HuH-7.5 (cell line): Measurements from ENCODE around the gene ADAMTS12.
"Not testable (repeated sequence)": the region's sequence is repeated elsewhere in the genome, so short reads cannot be mapped to it uniquely, and the experiment has no call there.

Source experiments
- DNase-seq: peaks from one replicate; pipeline ENCODE4 v3.0.0; 2011; ENCODE audit warnings: low spot score

The ADAMTS12 gene

GRCh38 chr5:33891788-33892619 is at the start of gene ADAMTS12:
TSS of gene ADAMTS12 (minus strand) at chr5:33891990. CDS start at chr5:33891856, 134 bp downstream.
- peak; percentile 31 for DNase-seq

DNA sequence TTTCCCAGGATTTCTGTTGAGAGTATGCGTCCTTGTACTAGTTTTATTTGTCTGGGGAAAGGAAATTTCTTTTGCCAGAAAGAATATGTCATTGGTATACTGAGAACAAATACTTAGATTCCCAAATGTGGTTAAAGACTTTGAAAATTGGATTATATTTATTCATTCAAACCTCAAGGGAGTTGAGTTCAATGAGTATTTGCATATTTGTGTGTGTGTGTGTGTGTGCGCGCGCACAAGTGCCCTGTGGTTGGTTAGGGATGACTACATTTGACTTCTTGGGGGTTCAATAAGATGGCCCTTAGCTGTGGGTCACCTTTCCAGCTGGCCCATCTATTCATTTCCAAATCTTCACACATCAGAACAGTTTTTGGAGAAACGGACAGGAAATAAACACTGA is 49.3 kb upstream of the ADAMTS12 start:
- DNase-seq, result no peak

DNA sequence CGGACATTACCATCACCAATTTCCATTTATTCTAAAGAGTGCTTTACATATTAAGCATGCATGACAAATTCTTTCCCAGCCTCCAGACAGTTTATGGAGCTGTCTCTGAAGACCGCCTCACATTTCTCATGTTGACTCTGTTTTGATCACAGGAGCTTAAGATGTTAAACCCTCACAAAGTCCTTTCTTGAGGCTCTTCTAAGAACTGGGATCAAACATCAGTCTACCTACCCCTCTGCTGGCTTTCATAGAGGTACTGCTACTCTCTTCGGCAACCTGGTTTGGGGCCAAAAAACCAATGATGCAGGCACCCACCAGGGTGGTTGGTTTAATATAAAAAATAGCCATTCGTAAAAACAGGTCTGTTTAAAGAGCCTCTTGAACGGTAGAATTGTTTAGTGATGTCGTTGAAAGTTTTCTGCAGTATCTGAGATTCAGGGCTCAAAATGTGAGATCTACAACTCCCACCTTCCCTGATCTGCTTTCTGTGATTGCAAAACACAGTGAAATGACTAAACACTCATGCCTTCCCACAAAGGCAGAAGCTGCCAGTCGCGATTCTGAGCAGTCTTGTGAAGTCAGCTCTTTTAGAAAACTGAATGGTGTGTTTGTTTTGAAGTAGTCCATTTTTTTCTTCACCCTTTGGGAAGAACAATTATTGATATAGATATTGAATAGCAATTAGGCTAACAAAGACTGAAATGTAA is 47.9 kb upstream of the ADAMTS12 start:
- peak; percentile 50 for DNase-seq

DNA sequence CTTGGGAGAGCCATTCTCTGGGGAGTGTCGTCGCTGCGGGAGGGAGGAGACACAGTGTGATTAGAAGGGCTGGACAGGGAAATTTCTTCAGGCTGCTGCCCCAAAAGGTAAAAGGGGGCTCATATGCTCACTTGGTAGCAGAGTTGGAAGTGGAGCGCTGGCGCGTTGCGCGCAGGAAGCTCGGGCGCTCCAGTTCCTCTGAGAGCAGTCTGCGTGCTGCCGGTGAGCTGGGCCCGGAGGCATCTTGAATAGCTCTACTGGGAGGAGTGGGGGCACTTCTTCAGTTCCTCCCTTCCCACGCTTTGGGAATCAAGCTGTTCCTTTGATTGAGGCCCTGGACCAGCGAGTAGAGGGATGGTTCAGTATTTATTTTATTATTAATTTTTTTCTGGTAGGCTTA is 47.1 kb upstream of the ADAMTS12 start:
- DNase-seq, result no peak

DNA sequence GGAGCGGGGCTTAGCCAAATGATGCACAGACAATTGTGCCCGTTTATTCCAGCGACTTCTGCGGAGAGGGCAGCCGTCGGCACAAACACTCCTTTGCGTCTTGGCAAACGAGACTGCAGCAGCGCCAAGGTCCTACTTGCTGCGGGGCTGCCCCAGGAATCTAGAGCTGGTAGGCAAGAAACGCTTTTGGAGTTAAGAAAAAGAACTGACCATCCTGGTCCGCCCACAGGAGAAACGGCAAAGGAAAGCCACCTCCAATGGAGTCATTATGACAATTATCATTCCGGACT is 46.7 kb upstream of the ADAMTS12 start:
- DNase-seq, result no peak

GRCh38 chr5:33937707-33938506 is 46.1 kb upstream of the ADAMTS12 start:
- DNase-seq, result no peak

DNA sequence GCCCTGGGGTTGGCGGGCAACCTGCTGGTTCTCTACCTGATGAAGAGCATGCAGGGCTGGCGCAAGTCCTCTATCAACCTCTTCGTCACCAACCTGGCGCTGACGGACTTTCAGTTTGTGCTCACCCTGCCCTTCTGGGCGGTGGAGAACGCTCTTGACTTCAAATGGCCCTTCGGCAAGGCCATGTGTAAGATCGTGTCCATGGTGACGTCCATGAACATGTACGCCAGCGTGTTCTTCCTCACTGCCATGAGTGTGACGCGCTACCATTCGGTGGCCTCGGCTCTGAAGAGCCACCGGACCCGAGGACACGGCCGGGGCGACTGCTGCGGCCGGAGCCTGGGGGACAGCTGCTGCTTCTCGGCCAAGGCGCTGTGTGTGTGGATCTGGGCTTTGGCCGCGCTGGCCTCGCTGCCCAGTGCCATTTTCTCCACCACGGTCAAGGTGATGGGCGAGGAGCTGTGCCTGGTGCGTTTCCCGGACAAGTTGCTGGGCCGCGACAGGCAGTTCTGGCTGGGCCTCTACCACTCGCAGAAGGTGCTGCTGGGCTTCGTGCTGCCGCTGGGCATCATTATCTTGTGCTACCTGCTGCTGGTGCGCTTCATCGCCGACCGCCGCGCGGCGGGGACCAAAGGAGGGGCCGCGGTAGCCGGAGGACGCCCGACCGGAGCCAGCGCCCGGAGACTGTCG is 45.4 kb upstream of the ADAMTS12 start:
- no peak for DNase-seq

DNA sequence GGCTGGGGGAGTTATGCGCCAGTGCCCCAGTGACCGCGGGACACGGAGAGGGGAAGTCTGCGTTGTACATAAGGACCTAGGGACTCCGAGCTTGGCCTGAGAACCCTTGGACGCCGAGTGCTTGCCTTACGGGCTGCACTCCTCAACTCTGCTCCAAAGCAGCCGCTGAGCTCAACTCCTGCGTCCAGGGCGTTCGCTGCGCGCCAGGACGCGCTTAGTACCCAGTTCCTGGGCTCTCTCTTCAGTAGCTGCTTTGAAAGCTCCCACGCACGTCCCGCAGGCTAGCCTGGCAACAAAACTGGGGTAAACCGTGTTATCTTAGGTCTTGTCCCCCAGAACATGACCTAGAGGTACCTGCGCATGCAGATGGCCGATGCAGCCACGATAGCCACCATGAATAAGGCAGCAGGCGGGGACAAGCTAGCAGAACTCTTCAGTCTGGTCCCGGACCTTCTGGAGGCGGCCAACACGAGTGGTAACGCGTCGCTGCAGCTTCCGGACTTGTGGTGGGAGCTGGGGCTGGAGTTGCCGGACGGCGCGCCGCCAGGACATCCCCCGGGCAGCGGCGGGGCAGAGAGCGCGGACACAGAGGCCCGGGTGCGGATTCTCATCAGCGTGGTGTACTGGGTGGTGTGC is 44.7 kb upstream of the ADAMTS12 start, which contains the start of gene RXFP3:
TSS of gene RXFP3 (plus strand) at position 6 of the 636 bp plus-strand sequence. CDS start at position 361, 355 bp downstream.
- peak; percentile 76 for DNase-seq

GRCh38 chr5:33936004-33936380 is 44.2 kb upstream of the ADAMTS12 start:
- peak; percentile 88 for DNase-seq

DNA sequence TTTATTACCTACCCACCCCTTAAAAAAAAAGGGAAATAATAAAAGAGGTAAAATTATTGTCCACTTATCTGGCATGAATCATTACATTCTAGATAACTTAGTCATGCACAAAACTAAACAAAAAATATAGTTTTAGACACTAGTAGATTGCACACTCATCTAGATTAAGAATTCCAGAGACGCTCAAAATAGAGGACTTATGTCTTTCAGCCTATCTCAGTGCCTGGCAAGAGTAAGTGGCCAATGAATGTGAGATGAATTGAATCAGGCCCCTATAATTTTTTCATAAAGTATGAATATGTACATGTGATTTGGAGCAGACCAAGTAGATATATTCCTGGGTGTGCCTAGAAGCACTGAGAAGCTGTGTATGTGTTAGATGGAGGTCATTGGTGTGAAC is 42.4 kb upstream of the ADAMTS12 start:
- no peak for DNase-seq

- no peak for DNase-seq
These were observed 42.0 kb upstream of the ADAMTS12 start for GRCh38 chr5:33933723-33934169.

DNA sequence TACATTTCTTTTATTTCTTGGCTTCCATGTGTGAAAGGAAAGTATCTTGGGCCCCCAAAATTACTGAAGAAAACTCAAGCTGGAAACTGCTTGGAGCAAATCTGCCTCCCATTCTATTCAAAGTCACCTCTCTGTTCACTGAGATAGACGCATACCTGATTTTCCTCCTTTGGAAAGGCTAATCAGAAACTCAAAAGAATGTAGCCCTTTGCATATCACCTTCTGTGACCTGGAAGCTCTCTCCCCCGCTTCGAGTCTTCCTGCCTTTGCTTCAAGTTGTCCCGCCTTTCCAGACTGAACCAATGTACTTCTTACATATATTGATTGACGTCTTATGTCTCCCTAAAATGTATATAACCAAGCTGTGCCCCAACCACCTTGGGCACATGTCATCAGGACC is 39.3 kb upstream of the ADAMTS12 start:
- DNase-seq, result no peak

DNA sequence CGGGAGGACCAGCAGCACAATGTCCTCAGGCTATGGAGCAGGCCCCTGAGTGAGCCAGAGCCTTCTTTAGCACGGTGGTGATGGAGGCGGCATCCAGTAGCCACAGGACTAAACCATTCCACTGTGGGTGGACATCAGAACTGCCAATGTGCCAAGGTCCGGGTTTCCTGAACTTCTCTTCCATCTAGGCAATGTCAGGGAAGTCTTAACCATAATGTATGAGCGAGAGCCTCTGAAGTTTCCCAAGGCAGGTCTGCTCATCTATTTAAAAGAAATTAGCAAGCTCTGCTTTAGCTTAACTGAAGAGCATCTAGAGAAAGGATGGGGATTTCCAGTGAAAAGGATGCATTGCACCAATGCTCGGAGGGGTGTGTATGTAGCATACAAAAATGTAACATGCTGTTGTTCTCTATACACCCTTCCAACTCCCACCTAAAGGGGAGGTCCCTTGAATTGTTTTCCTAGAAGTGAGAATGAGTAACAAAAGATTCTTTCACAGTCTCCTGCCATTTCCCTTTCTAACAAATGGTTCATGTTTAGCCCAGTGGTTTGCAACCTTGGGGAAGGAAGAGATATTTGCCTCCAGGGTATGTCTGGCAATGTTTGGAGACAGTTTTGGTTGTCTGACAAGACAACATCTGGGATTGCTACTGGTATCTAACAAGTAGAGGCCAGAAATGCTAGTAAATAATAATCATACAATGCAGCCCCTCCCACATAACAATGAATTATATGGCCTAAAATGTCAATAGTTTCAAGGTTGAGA is 38.3 kb upstream of the ADAMTS12 start:
- no peak for DNase-seq

- no peak for DNase-seq
These were observed 36.5 kb upstream of the ADAMTS12 start for GRCh38 chr5:33928283-33928682.

GRCh38 chr5:33927685-33928084 is 35.9 kb upstream of the ADAMTS12 start:
- no peak for DNase-seq

DNA sequence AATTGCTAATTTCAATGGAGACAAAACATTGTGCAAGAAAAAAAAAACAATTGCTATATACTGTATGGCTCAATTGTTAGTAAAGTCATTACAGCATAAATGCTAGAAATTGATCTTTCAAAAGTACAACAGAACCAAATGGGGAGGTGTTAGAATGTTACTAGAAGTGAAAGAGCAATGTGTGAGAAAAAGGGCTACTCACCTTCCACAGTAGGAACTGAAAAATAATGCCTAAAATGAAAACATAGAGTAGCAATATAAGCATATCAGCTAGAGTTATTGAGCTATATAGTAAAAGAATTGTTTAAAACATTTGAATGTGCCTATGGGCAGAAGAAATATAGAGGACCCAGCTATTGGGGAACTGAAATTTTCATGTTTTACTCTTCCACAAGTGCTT is 33.5 kb upstream of the ADAMTS12 start:
- no peak for DNase-seq

GRCh38 chr5:33921002-33921401 is 29.2 kb upstream of the ADAMTS12 start:
- no peak for DNase-seq

GRCh38 chr5:33914844-33915243 is 23.1 kb upstream of the ADAMTS12 start:
- not testable (repeated sequence) for DNase-seq

DNA sequence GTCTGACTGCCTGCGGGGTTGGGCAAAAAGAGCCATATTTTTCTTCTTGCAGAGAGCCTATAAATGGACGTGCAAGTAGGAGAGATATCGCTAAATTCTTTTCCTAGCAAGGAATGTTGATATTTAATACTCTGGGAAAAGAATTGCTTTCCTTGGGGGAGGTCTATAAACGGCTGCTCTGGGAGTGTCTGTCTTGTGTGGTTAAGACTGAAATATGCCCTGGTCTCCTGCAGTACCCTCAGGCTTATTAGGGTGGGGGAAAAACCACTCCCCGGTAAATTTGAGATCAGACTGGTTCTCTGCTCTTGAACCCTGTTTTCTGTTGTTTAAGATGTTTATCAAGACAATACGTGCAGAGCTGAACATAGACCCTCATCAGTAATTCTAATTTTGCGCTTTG is 14.5 kb upstream of the ADAMTS12 start:
- DNase-seq, result not testable (repeated sequence)

DNA sequence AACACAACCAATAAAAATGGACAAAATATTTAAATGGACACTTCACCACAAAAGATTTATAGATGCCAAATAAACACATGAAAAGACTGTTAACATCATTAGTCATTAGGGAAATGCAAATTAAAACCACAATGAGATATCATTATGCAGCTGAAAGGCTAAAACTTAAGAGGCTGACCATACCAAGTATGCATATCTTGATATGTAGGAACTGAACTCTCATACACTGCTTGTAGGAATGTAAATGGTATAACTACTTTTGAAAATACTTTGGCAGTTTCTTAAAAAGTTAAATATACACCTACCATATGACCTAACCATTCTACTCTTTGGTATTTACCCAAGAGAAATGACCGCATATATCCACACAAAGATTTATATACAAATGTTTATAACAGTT is 13.6 kb upstream of the ADAMTS12 start:
- DNase-seq, result no peak

GRCh38 chr5:33903118-33903517 is 11.3 kb upstream of the ADAMTS12 start:
- DNase-seq, result no peak
